Measurements from ENCODE around the gene COL5A2.

The COL5A2 gene

DNA sequence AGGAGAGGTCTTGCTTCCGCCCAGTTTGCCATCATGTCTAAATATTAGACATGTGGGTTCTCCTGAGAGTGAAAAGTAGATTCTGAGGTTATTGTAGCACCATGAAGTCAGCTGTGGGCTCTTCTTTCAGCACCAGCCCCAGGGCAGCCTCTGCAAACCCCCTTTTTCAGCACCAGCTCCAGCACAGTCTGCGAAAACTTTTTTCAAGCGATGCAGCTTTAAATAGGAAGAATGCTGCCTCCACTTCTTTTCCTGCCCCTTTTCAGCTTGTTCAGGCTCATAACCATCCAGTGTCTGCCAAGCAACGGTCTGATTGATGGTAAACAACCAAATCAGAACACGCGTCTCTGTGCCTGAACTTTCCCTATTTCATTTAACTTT, at the start of gene COL5A2:
Gene COL5A2, minus strand, starts transcription at position 192 of the 381 bp plus-strand sequence. Its CDS starts 157 bp downstream, at position 35.
- peak; percentile 48 for ATAC-seq
- Mint-ChIP-seq H3K36me3 (no peaks in the 10 kb centered on the region), H3K9me3 (no peaks in the 10 kb centered on the region), H3K27ac (no peak within 1 kb of the TSS), H3K4me3 (no peak within 1 kb of the TSS), H3K4me1 (peaks cover 6% of the 10 kb centered on the region)
- DNase-seq (ENCODE audit: low spot score in 2 of 2), result no peak

DNA sequence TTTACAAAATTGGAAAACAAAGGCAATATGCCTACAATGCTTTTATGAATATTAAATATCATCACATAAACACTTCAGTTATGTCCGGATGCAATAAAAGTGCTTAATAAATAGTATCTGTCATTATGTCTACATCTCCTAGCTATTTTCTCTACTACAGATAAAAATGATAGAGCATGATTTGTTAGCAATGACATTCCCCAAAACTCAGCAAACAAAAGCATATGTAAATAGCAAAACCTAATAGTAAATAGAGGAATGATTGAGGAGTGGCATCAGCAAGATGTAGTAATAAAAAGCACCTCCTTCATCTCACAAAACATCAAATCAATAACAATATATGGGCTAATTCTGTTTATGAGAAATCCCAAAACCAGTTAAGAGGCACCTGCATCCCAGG, 46.5 kb upstream of the COL5A2 start:
- Mint-ChIP-seq H3K9me3 (no peaks in the 10 kb centered on the region), H3K4me3 (no peak overlapping the region), H3K4me1 (no peaks in the 10 kb centered on the region), H3K36me3 (no peaks in the 10 kb centered on the region), H3K27ac (no peak overlapping the region)
- no peak for ATAC-seq
- no peak for DNase-seq (ENCODE audit: low spot score in 2 of 2)

DNA sequence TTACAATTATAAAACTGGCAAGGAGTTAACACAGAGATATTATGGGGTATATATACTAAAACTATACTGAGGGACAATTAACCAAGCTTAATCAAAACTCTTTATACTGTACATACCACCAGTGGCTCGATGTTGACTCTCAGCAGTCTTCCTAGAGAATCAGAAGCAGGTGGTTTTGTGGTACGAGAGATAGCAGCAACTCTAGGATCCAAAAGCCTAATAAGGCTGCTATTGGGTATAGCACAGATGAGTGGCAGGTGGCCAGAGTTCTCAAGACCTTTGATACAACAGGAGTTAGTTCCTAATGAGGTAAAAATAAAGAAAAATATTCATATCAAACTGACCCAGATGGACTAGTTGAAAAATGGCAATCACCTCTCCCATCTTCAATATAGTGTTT, 45.5 kb upstream of the COL5A2 start:
- Mint-ChIP-seq H3K36me3 (no peaks in the 10 kb centered on the region), H3K4me3 (no peak overlapping the region), H3K9me3 (no peaks in the 10 kb centered on the region), H3K4me1 (no peaks in the 10 kb centered on the region), H3K27ac (no peak overlapping the region)
- no peak for ATAC-seq
- DNase-seq (ENCODE audit: low spot score in 2 of 2), result no peak

DNA sequence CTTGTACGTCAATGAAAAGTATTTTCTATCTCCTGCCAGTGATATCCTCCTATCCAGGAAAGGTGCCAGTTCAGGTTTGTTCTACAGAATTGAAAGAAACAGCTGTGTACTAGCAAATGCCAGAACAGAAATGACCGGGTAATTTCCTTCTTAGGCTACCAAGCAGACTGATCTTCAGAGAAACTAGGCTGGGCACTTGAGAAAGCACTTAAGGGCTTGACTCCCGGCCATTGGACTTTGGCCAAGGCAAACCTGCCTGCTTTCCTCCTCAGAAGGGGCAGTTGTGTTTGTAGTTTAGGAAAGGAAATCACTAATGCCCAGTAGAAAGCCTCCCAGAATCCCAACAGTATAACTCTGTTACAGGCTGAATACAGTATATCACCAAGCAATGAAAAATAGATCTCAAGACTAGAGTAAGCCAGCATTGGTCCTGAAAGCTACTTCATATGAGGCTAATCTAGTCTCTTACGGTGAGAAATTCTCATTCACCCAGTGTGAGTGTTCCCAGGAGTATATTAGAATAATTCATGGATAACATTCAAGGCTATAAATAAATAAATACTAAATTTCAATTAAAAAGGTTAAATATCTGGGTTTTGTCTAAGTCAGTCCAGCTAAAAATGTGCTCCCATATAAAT, 43.0 kb upstream of the COL5A2 start:
- no peaks in the 10 kb centered on the region for H3K4me1 Mint-ChIP-seq
- H3K9me3 Mint-ChIP-seq, result no peaks in the 10 kb centered on the region
- DNase-seq (ENCODE audit: low spot score in 2 of 2), result no peak
- no peak overlapping the region for H3K4me3 Mint-ChIP-seq
- no peak overlapping the region for H3K27ac Mint-ChIP-seq
- ATAC-seq, result no peak
- H3K36me3 Mint-ChIP-seq, result no peaks in the 10 kb centered on the region

DNA sequence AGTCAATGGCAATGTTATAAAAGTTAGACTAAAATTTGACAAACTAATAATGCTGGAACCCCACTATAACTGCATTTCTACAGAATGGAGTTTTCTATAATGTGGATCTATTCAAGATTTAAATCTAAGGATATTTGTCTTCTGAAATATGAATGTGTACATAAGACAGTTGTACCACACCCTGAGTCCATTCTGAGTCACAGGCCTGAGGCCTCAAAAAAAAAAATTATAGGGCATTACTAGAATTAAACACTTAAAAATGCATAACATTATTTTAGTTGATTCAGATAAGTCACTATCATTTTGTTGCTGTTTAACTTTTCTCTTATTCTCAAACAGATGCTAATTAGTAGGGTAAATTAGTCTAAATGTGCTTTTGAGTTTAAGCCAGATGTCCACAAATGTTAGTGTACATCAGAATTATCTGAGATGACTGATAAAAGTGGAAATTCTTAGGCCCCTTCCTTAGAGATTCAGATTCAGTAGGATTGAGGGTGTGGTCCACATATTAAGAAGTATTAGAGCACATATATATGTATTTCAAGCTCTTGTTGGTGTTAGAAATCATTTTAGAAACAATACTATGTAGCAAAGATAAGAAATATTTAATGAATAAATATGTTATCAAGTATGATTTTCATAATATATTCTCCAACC, 42.4 kb upstream of the COL5A2 start:
- Mint-ChIP-seq H3K4me1 (no peaks in the 10 kb centered on the region), H3K36me3 (no peaks in the 10 kb centered on the region), H3K4me3 (no peak overlapping the region), H3K9me3 (no peaks in the 10 kb centered on the region), H3K27ac (no peak overlapping the region)
- ATAC-seq (no peak), DNase-seq (ENCODE audit: low spot score in 2 of 2) (no peak)

DNA sequence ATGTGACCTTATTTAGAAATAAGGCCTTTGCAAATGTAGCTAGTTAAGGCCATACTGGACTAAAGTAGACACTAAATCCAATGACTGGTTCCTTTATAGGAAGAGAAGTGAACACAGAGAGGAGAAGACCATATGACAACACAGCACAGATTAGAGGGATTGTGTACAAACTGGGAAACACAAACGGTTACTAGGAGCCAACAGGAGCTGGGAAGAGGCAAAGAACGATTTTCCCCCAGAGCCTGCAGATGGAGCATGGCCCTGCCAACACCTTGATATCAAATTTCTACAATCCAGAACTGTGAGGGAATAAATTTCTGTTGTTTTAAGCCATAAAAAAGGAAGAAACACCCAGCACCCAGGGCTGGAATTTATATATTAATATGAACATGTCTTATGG, 38.7 kb upstream of the COL5A2 start:
- ATAC-seq (no peak), DNase-seq (ENCODE audit: low spot score in 2 of 2) (no peak)
- Mint-ChIP-seq H3K9me3 (no peaks in the 10 kb centered on the region), H3K27ac (no peak overlapping the region), H3K4me3 (no peak overlapping the region), H3K36me3 (no peaks in the 10 kb centered on the region), H3K4me1 (no peaks in the 10 kb centered on the region)

DNA sequence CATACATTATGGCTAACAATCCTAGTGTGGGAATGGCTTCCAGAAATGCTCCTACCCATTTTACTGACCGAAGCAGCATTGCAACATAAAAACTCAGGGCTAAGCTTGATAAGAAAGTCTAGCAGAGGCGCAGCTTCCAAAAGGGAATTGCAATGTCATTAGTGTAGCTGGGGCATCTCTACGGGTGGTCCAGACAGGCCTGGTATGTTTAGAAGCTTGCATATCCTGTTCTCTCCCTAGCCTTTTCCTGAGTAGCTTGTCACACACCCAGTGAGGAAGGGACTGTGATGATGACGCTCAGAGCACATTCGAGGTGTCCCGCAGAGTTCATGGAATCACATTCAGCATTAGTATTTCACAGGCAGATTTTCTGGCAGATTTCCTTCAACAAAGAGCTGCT, 38.0 kb upstream of the COL5A2 start:
- Mint-ChIP-seq H3K4me3 (no peak overlapping the region), H3K36me3 (no peaks in the 10 kb centered on the region), H3K4me1 (no peaks in the 10 kb centered on the region), H3K27ac (no peak overlapping the region), H3K9me3 (no peaks in the 10 kb centered on the region)
- no peak for ATAC-seq
- DNase-seq (ENCODE audit: low spot score in 2 of 2), result no peak

DNA sequence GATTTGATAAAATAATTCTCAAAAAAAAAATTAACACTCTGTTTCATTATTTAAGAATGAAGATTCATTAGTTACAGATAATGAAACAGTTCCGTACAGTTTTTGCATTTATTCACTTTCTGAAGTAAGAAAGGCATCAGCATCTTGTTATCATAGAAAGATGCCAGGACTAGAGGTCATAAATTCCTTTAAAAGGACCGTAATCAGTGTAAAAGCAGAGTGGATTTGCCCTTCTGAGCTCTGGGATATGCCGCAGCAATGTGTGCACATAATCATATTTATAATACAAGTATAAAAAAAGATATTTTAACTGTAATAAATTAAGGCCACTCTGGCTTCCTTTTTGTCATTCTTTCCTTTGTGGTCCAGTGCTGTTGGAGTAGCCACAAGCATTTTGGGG, 37.5 kb upstream of the COL5A2 start:
- Mint-ChIP-seq H3K27ac (no peak overlapping the region), H3K4me1 (no peaks in the 10 kb centered on the region), H3K4me3 (no peak overlapping the region), H3K9me3 (no peaks in the 10 kb centered on the region), H3K36me3 (no peaks in the 10 kb centered on the region)
- no peak for ATAC-seq
- DNase-seq (ENCODE audit: low spot score in 2 of 2), result no peak

DNA sequence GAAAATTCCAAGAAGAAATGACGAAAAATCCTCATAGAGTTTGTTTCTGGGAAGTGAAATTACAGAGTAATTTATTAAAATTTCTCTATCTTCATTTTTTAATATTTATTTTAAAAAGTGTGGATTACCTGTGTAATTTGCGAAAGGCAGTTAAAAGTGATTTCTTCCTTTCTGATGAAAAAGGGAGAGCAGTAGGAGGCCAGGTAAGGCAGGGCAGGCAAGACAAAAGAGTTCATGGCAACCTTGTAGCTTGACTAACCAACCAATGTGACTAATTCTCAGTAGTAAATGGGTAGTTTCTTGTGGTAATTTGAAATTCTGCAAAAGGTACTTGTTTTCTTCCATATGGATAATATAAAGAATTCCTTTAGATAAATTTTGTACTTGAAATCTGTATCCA, 34.9 kb upstream of the COL5A2 start:
- Mint-ChIP-seq H3K27ac (no peak overlapping the region), H3K4me3 (no peak overlapping the region), H3K36me3 (no peaks in the 10 kb centered on the region), H3K4me1 (no peaks in the 10 kb centered on the region), H3K9me3 (no peaks in the 10 kb centered on the region)
- DNase-seq (ENCODE audit: low spot score in 2 of 2) (no peak), ATAC-seq (no peak)

DNA sequence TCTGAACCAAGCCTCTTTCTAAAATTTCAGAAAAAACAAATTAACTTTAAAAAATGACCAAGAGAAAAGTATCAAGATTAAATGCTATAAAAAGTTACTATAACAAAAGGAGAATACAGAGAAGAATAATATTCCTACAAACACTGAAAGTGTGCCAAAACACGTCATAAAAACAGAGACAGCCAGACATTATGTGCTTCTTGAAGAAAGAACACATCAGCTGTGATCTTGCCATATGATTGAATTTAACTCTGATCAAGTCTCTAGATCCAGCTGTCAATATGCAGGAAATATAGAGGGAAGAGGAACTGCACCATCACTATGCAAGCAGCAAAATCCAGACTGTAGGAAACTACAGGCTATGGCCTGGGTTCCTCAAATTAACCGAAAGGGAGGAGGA, 33.7 kb upstream of the COL5A2 start:
- Mint-ChIP-seq H3K4me1 (no peaks in the 10 kb centered on the region), H3K9me3 (no peaks in the 10 kb centered on the region), H3K4me3 (no peak overlapping the region), H3K36me3 (no peaks in the 10 kb centered on the region), H3K27ac (no peak overlapping the region)
- DNase-seq (ENCODE audit: low spot score in 2 of 2) (no peak), ATAC-seq (no peak)

DNA sequence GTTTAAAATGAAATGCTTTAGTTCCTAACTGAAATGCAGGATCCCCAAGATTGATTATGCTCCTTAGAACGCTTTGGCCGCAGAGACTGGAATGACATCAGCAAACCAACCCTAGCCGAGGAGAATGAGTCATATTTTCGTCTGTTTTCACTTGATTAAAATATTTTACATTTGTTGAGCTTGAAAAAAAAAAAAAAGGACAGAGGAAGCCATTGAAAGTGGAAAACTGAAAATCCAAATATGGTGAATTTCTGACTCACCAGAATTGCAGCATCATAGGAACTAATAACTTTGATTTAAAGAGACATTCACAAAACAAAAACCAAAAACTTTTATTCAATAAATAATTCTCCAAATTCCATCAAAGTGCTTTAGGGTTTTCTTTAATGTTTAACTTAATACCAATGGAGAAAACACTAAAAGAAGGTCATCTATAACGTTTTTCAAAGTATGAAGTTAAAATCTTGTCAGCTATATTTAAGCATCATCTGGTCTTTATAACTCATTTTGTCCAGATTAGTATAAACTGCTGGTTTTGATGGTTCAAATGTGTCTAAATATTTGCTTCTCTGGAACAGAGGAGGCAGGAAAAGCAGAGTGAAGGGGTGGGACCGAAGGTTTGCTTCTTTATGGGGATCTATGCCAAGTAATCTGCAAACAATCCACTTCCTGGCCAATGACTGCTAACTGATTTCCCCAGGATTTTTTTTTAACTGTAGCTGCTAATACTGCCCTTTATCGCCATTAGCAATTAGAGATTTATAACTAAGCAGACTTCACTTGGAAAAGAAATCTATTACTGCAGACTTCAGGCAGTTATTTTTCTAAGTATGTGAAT, 30.9 kb upstream of the COL5A2 start:
- Mint-ChIP-seq H3K4me3 (no peak overlapping the region), H3K36me3 (no peaks in the 10 kb centered on the region), H3K27ac (no peak overlapping the region), H3K4me1 (no peaks in the 10 kb centered on the region), H3K9me3 (no peaks in the 10 kb centered on the region)
- no peak for DNase-seq (ENCODE audit: low spot score in 2 of 2)
- ATAC-seq, result peak; percentile 72

DNA sequence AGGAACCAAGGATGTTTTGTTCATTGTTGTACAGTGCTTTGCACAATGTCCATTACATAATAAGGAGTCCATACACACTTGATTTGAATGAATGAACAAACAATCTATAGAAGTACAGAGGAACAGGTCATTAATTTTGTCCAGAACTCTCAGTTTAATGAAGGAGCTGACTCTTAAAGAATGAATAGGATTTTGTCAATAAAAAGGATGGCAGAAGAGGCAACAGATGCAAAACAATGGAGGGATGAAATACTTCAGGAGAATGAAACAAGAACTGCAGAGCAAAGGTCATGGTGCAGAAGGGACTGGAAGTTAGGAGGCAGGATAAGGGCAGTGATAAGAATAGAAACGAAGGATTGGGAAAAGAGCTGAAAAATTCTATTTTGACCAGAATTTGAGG, 28.7 kb upstream of the COL5A2 start:
- H3K27ac Mint-ChIP-seq, result no peak overlapping the region
- ATAC-seq, result no peak
- H3K4me1 Mint-ChIP-seq, result no peaks in the 10 kb centered on the region

DNA sequence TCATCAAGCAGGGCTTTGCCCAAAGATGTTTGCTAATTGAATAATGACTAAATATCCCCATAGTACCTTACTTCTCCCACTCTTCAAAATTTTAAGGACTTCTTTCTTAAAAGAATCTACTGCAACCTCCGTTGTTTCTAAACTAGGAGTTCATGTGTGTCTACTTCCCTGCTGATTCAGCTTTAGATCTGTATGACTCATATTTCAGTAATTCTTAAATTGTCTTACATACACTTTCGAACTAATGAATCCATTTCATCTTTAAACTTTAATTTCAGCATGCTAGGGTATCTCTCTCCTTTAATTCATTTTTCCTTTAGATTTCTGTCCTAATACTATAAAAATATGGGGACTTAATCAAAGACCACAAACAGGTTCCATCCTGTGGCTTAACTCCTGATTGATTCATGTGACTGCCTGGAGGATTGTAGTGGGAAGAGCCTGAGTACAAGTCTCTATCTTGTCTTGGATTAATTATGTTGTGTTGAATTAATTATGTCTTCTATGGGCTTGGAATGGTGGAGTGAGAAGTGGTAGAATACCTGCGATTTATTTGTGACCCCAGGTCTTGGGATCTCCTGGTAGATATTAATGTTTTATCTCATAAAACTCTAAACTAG, 24.9 kb upstream of the COL5A2 start:
- ATAC-seq, result no peak
- no peaks in the 10 kb centered on the region for H3K9me3 Mint-ChIP-seq
- H3K4me1 Mint-ChIP-seq, result no peaks in the 10 kb centered on the region
- H3K27ac Mint-ChIP-seq, result no peak overlapping the region
- H3K4me3 Mint-ChIP-seq, result peak overlapping the region; percentile 17
- no peaks in the 10 kb centered on the region for H3K36me3 Mint-ChIP-seq
- no peak for DNase-seq (ENCODE audit: low spot score in 2 of 2)

More for the DNA sequence above, 28.7 kb upstream of the COL5A2 start:
- DNase-seq (ENCODE audit: low spot score in 2 of 2), result no peak
- Mint-ChIP-seq H3K36me3 (no peaks in the 10 kb centered on the region), H3K4me3 (no peak overlapping the region), H3K9me3 (no peaks in the 10 kb centered on the region)

DNA sequence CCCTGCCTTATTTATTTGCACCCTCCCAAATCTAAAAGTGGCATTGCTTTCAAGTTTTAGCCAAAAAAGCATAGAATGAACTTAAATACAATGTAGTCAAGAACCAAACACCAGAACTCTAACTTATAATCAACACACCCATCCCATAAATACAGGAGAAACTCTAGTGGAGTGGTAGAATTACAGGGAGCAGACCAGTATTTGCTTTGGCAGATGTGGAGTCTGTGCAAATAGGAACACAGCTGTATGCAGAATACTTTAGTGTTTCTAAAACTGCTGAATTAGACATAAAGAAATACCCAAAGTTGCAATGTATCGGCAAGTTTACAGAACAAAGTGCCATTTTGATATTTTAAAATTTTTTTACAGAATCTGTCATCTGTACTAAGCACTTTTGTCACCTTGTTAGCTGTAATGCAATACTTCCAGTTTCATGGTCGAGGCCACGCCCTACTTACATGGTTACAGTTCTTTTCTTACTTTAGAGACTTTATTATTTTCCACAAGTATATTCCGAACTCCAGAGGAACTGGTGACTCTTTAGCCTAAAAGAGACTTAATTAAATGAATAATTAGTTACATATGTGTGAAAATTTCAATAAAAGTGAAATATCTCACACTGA, 23.7 kb upstream of the COL5A2 start:
- ATAC-seq (no peak), DNase-seq (ENCODE audit: low spot score in 2 of 2) (no peak)
- no peaks in the 10 kb centered on the region for H3K36me3 Mint-ChIP-seq
- H3K4me1 Mint-ChIP-seq, result no peaks in the 10 kb centered on the region
- no peak overlapping the region for H3K27ac Mint-ChIP-seq
- H3K9me3 Mint-ChIP-seq, result no peaks in the 10 kb centered on the region
- H3K4me3 Mint-ChIP-seq, result no peak overlapping the region

DNA sequence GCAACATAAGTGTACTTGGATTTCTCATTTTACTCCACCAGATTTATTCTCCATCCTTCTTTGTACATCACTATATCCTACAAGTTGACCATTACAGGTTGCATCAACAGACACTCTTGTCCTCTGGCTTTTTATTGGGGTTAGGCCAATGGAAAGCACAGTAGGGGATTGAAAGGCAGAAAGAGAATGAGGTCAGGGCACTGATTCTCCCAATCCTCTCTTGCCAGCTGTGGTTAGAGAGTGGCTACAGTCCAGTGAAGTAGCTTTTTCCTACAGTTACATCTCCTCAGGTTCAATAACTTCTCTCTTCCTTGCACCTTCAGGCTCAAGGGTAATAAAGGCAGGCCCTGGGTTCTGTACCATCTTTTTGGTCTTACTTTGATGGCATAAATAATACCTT, 20.2 kb upstream of the COL5A2 start:
- DNase-seq (ENCODE audit: low spot score in 2 of 2) (no peak), ATAC-seq (no peak)
- no peaks in the 10 kb centered on the region for H3K9me3 Mint-ChIP-seq
- no peak overlapping the region for H3K27ac Mint-ChIP-seq
- no peak overlapping the region for H3K4me3 Mint-ChIP-seq
- H3K4me1 Mint-ChIP-seq, result no peaks in the 10 kb centered on the region
- no peaks in the 10 kb centered on the region for H3K36me3 Mint-ChIP-seq

All from stimulated activated effector memory CD8-positive, alpha-beta T cell treated with anti-CD3 and anti-CD28 coated beads, Interleukin-12 subunit alpha, Interleukin-12 subunit beta, amount 100 ng/mL, for 72 hours (primary cell).